NB4 (cell line): ENCODE data around the gene DOCK8.

Source experiments
- MYC ChIP-seq: IDR thresholded peaks from 2 replicates; pipeline ENCODE4 v1.6.1; 2011; ENCODE audit warnings: low read depth, low read length
- POLR2A ChIP-seq: IDR thresholded peaks from 2 replicates; pipeline ENCODE4 v1.6.1; 2011; ENCODE audit warnings: mild to moderate bottlenecking; ENCODE audit not compliant: insufficient read length; ENCODE audit errors: extremely low read depth
- TF ChIP-seq, protein P1 (sequence below): IDR thresholded peaks from one replicate; pipeline ENCODE4 v1.5.1; 2012; ENCODE audit warnings: low read depth, low read length

DNA sequence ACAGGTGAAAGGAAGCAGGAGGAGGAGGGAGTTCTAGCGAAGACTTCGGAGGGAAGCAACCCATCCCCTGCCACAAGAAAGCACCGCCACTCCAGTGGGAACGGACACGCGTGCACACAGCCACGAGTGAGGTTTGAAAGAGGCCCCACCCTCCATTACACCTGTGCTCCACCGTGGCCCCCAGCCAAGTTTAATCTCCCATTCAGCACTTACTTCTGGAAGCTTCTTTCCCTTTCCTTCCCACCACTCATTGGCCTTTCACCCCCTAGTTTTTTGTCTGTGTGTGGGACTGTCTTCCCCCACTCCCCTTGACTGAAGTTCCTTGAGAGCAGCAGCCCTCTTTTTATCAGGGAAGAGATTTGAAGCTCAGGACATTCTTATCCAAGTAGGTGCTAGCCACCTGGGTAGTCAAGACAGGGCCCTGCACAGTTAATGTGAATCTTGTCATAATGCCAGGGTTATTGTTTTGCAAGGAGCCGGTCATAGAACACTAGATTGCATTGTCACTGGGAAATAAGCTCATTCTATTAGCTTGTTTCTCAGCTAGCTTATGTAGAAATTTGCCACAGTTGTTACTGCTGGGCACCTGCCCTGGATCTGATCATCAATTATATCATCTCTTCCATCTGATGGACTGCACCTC, 256.0 kb downstream of the DOCK8 start:
- TF ChIP-seq, protein P1, sequence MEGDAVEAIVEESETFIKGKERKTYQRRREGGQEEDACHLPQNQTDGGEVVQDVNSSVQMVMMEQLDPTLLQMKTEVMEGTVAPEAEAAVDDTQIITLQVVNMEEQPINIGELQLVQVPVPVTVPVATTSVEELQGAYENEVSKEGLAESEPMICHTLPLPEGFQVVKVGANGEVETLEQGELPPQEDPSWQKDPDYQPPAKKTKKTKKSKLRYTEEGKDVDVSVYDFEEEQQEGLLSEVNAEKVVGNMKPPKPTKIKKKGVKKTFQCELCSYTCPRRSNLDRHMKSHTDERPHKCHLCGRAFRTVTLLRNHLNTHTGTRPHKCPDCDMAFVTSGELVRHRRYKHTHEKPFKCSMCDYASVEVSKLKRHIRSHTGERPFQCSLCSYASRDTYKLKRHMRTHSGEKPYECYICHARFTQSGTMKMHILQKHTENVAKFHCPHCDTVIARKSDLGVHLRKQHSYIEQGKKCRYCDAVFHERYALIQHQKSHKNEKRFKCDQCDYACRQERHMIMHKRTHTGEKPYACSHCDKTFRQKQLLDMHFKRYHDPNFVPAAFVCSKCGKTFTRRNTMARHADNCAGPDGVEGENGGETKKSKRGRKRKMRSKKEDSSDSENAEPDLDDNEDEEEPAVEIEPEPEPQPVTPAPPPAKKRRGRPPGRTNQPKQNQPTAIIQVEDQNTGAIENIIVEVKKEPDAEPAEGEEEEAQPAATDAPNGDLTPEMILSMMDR: no peak
- TF ChIP-seq POLR2A: no peak
- TF ChIP-seq MYC: no peak
